DND-41 (cell line): ENCODE data around the gene TMEM236.

Experiments
- EZH2 ChIP-seq: IDR thresholded peaks from 3 replicates; pipeline ENCODE4 v1.6.1; 2012; ENCODE audit warnings: borderline replicate concordance, low read depth, mild to moderate bottlenecking, moderate library complexity, low read length, inconsistent platforms; ENCODE audit not compliant: severe bottlenecking
- TF ChIP-seq, protein P1 (sequence below): IDR thresholded peaks from 2 replicates; pipeline ENCODE4 v1.5.1; 2012; ENCODE audit warnings: borderline replicate concordance, low read length, moderate library complexity, mild to moderate bottlenecking; ENCODE audit not compliant: poor library complexity, severe bottlenecking; ENCODE audit errors: extremely low read depth

DNA sequence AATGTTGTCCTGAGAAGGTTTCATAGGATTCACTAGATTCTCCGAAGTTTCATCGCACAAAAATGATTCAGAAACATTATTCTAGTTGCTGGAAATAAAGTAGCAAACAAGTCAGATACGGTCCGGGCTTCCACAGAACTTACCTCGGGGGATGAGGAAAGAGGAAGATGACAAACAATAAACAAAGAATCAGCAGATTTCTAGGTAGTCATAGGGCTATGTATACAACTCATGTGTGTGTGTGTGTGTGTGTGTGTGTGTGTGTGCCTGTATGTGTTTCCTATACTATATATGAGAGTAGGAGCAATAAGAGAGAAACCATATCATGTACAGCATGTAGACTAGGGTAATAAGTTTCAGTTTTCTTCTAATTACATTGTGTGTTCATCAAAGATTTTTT is 16.5 kb downstream of the TMEM236 start:
- TF ChIP-seq, protein P1, sequence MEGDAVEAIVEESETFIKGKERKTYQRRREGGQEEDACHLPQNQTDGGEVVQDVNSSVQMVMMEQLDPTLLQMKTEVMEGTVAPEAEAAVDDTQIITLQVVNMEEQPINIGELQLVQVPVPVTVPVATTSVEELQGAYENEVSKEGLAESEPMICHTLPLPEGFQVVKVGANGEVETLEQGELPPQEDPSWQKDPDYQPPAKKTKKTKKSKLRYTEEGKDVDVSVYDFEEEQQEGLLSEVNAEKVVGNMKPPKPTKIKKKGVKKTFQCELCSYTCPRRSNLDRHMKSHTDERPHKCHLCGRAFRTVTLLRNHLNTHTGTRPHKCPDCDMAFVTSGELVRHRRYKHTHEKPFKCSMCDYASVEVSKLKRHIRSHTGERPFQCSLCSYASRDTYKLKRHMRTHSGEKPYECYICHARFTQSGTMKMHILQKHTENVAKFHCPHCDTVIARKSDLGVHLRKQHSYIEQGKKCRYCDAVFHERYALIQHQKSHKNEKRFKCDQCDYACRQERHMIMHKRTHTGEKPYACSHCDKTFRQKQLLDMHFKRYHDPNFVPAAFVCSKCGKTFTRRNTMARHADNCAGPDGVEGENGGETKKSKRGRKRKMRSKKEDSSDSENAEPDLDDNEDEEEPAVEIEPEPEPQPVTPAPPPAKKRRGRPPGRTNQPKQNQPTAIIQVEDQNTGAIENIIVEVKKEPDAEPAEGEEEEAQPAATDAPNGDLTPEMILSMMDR, result no peak
- TF ChIP-seq EZH2, result no peak
